CD14-positive monocyte (primary cell): ENCODE data around the gene PPIE. TPM values are rescaled to one million over a fixed set of nuclear protein-coding genes. Genes with fewer than 3 reads are reported as not detected.

Source experiments
- DNase-seq, 3 donors: peaks; one replicate each; pipeline ENCODE4 v3.0.0-alpha.2; 2011 to 2022
- H2AFZ ChIP-seq: 2 replicates; pipeline ENCODE4 v1.6.0; 2012; ENCODE audit warnings: mild to moderate bottlenecking, low read depth, low read length, inconsistent platforms; ENCODE audit not compliant: insufficient read depth, poor library complexity, severe bottlenecking
- H3K27ac ChIP-seq, 2 donors: 1 replicate in 1 of 2; 2 replicates in 1 of 2; pipeline ENCODE4 v1.5.1; 2012 to 2013; ENCODE audit warnings: low read length in 2 of 2, control low read depth in 1 of 2, inconsistent platforms in 1 of 2, low read depth in 1 of 2, mild to moderate bottlenecking in 1 of 2
- H3K27me3 ChIP-seq, 2 donors: one replicate each; pipeline versions ENCODE4 v1.6.0 to v1.6.1; 2011 to 2013; ENCODE audit warnings: low read length in 2 of 2; ENCODE audit not compliant: control insufficient read depth in 2 of 2, insufficient read depth in 2 of 2
- H3K36me3 ChIP-seq, 2 donors: replicated peaks in 1 of 2; 1 replicate in 1 of 2; 2 replicates in 1 of 2; pipeline versions ENCODE4 v1.5.1 to v1.6.1; 2012 to 2013; ENCODE audit warnings: low read length in 2 of 2, control low read depth in 1 of 2, inconsistent platforms in 1 of 2, mild to moderate bottlenecking in 1 of 2; ENCODE audit not compliant: insufficient read depth in 2 of 2, control insufficient read depth in 1 of 2
- H3K4me1 ChIP-seq, 2 donors: 1 replicate in 1 of 2; 2 replicates in 1 of 2; pipeline versions ENCODE4 v1.5.1 to v1.6.1; 2012 to 2013; ENCODE audit warnings: low read length in 2 of 2, control low read depth in 1 of 2, inconsistent platforms in 1 of 2, mild to moderate bottlenecking in 1 of 2, moderate library complexity in 1 of 2; ENCODE audit not compliant: insufficient read depth in 2 of 2, control insufficient read depth in 1 of 2
- H3K4me2 ChIP-seq: replicated peaks from 2 replicates; pipeline ENCODE3; 2012; ENCODE audit warnings: low read length, moderate library complexity, mild to moderate bottlenecking; ENCODE audit not compliant: poor library complexity, severe bottlenecking; ENCODE audit errors: extremely low read depth
- H3K4me3 ChIP-seq, 3 experiments: fragments of 200-600 bp in 1 of 3; sonication (generic) in 1 of 3; replicated peaks in 1 of 3; 1 replicate in 2 of 3; 2 replicates in 1 of 3; pipeline ENCODE4 v1.5.1; 2011 to 2013; ENCODE audit warnings: low read length in 3 of 3, mild to moderate bottlenecking in 3 of 3, control low read depth in 2 of 3, low read depth in 2 of 3, inconsistent platforms in 1 of 3, moderate library complexity in 1 of 3
- H3K79me2 ChIP-seq: 2 replicates; pipeline ENCODE4 v1.6.0; 2012; ENCODE audit warnings: mild to moderate bottlenecking, control low read depth, inconsistent platforms, low read length, moderate library complexity; ENCODE audit not compliant: insufficient read depth
- H3K9ac ChIP-seq: 2 replicates; pipeline ENCODE4 v1.6.0; 2017; ENCODE audit warnings: low read length, mild to moderate bottlenecking; ENCODE audit not compliant: insufficient read depth, poor library complexity, severe bottlenecking
- H3K9me3 ChIP-seq, 2 donors: replicated peaks in 1 of 2; 1 replicate in 1 of 2; 2 replicates in 1 of 2; pipeline versions ENCODE4 v1.5.1 to v1.6.1; 2012 to 2013; ENCODE audit warnings: low read length in 2 of 2, control low read depth in 1 of 2; ENCODE audit not compliant: control insufficient read depth in 1 of 2, insufficient read depth in 1 of 2
- H4K20me1 ChIP-seq: 2 replicates; pipeline ENCODE4 v1.6.0; 2012; ENCODE audit warnings: mild to moderate bottlenecking, low read length, control low read depth, moderate library complexity; ENCODE audit not compliant: insufficient read depth
- H3K27ac Mint-ChIP-seq, 7 donors: one replicate each; pipeline ENCODE4 v1.8.0; 2020; ENCODE audit warnings: mild to moderate bottlenecking in 7 of 7, mixed read lengths in 7 of 7, moderate library complexity in 6 of 7, inconsistent platforms in 2 of 7
- H3K27me3 Mint-ChIP-seq, 3 donors: one replicate each; pipeline ENCODE4 v1.8.0; 2021 to 2022; ENCODE audit warnings: low read depth in 3 of 3, mild to moderate bottlenecking in 3 of 3, mixed read lengths in 3 of 3, moderate library complexity in 3 of 3, inconsistent platforms in 1 of 3
- H3K36me3 Mint-ChIP-seq, 2 donors: one replicate each; pipeline ENCODE4 v1.8.0; 2020; ENCODE audit warnings: mixed read lengths in 2 of 2, inconsistent platforms in 1 of 2, mild to moderate bottlenecking in 1 of 2
- H3K4me1 Mint-ChIP-seq: one replicate; pipeline ENCODE4 v1.8.0; 2020; ENCODE audit warnings: mild to moderate bottlenecking, mixed read lengths
- H3K4me3 Mint-ChIP-seq, 2 donors: one replicate each; pipeline ENCODE4 v1.8.0; 2020; ENCODE audit warnings: mild to moderate bottlenecking in 2 of 2, mixed read lengths in 2 of 2, moderate library complexity in 1 of 2
- H3K9me3 Mint-ChIP-seq, 7 donors: one replicate each; pipeline ENCODE4 v1.8.0; 2020 to 2022; ENCODE audit warnings: mixed read lengths in 7 of 7, mild to moderate bottlenecking in 6 of 7, moderate library complexity in 6 of 7, inconsistent platforms in 2 of 7
- WGBS: methylation state at CpG from one replicate; pipeline ENCODE4 v1.1.5; 2013; ENCODE audit warnings: missing lambda C conversion rate; ENCODE audit not compliant: insufficient coverage; 5-methylcytosine and 5-hydroxymethylcytosine counted together
- intact Hi-C, 2 donors: fragments of 100-400 bp; cut with micrococcal nuclease; formaldehyde crosslinking; loops; one replicate each; pipeline versions ENCODE4 v1.15.0 to v1.15.1; 2023
- polyA plus RNA-seq, 3 donors: library from polyadenylated mRNA; depleted of rRNA in 1 of 3; unstranded in 2 of 3; stranded (reverse) in 1 of 3; fragments of 300-500 nt in 2 of 3; fragments of >200 nt in 1 of 3; fragmentation: Illumina TruSeq in 2 of 3; gene quantifications; 1 replicate in 2 of 3; 2 replicates in 1 of 3; pipeline ENCODE4 v1.2.3, GENCODE V29; 2012 to 2021
- small RNA-seq: library from RNA; depleted of rRNA; stranded (forward); fragments of <200 nt; gene quantifications from one replicate; pipeline ENCODE3, GENCODE V24; 2012; ENCODE audit warnings: low read depth; ENCODE audit not compliant: insufficient read length
- TF ChIP-seq, protein P1 (sequence below): fragments of 200-600 bp; IDR thresholded peaks from one replicate; pipeline ENCODE4 v1.8.0; 2022; ENCODE audit warnings: antibody characterized with exemption, mild to moderate bottlenecking

PPIE gene
- polyA plus RNA-seq, 3 donors, result 48.8 to 55.9 (median 48.9) TPM

DNA sequence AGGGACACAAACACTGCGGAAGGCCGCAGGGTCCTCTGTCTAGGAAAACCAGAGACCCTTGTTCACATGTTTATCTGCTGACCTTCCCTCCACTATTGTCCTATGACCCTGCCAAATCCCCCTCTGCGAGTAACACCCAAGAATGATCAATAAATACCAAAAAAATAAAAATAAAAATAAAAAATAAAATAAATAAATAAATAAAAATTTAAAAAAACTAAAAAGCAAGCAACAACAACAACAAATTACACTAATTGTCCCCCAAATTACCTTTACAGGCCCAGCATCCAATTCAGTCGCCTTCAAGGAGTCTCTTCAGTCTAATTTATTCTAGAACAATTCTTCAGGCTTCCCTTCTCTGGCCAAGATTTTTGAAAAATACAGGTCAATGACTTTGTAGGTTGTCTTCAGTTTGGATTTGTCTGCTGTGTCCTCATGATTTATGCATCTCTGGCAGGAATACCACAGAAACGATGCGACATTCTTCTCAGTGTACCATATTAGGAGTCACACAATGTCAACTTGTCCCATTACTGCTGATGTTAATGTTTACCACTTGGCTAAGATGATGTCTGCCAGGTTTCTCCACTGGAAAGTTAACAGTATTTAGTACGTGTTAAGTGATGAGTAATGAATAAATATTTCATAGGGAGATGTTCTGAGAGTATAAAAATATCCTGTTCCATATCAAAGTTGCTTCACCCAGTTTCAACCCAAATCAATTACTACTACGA lies 70.3 kb downstream of the PPIE start:
- H3K36me3 ChIP-seq, result peaks cover 0 to 2% of the 10 kb centered on the region in 2 donors
- H4K20me1 ChIP-seq, result no peaks in the 10 kb centered on the region
- H3K4me3 ChIP-seq, result no peak overlapping the region
- Mint-ChIP-seq H3K36me3 (peaks cover 11 to 14% of the 10 kb centered on the region in 2 donors), H3K27me3 (peaks cover 0 to 1% (median 0%) of the 10 kb centered on the region in 3 donors), H3K9me3 (peaks cover 2 to 9% (median 4%) of the 10 kb centered on the region in 7 donors), H3K4me1 (peaks cover 12% of the 10 kb centered on the region), H3K27ac (no peak overlapping the region), H3K4me3 (no peak overlapping the region)
- no peak for DNase-seq
- TF ChIP-seq, protein P1, sequence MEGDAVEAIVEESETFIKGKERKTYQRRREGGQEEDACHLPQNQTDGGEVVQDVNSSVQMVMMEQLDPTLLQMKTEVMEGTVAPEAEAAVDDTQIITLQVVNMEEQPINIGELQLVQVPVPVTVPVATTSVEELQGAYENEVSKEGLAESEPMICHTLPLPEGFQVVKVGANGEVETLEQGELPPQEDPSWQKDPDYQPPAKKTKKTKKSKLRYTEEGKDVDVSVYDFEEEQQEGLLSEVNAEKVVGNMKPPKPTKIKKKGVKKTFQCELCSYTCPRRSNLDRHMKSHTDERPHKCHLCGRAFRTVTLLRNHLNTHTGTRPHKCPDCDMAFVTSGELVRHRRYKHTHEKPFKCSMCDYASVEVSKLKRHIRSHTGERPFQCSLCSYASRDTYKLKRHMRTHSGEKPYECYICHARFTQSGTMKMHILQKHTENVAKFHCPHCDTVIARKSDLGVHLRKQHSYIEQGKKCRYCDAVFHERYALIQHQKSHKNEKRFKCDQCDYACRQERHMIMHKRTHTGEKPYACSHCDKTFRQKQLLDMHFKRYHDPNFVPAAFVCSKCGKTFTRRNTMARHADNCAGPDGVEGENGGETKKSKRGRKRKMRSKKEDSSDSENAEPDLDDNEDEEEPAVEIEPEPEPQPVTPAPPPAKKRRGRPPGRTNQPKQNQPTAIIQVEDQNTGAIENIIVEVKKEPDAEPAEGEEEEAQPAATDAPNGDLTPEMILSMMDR, result no peak
- intact Hi-C loops, result no loop called here
- H3K79me2 ChIP-seq, result no peaks in the 10 kb centered on the region
- no peak overlapping the region for H3K27ac ChIP-seq
- H2AFZ ChIP-seq, result no peak overlapping the region
- no peak overlapping the region for H3K4me2 ChIP-seq
- 100% methylated on average over 1 of the region's 8 CpGs for WGBS
- no peaks in the 10 kb centered on the region for H3K27me3 ChIP-seq
- no peak overlapping the region for H3K9ac ChIP-seq
- H3K9me3 ChIP-seq, result no peaks in the 10 kb centered on the region
- peaks cover 5 to 7% of the 10 kb centered on the region in 2 donors for H3K4me1 ChIP-seq

DNA sequence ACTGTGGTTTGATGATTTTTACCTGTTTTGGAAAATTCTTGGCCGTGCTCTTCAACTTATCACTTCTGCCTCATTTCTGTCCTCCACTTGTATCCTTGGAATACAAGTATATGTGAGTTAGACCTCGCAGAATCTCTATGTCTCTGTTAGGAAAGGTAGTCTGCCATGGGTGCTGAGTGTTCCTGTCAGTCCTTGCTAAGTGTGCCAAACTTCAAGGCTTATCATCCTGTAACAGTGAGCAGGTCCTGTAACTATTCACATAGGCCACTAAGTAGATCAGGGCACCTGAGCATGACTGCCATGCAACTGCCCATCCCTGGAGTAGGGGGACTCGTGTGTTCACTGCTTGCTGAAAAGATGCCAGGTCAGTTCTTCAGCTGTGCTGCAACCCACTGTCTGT lies 74.2 kb downstream of the PPIE start:
- peaks cover 0 to 2% (median 0%) of the 10 kb centered on the region in 3 donors for H3K27me3 Mint-ChIP-seq
- no peak overlapping the region for H3K27ac ChIP-seq
- TF ChIP-seq, protein P1, result no peak
- peak overlapping the region in 1 of 7 donors; percentile 30 for H3K27ac Mint-ChIP-seq
- no peak overlapping the region for H3K4me2 ChIP-seq
- no peaks in the 10 kb centered on the region for H3K27me3 ChIP-seq
- peaks cover 4 to 11% of the 10 kb centered on the region in 2 donors for H3K36me3 Mint-ChIP-seq
- peaks cover 21 to 23% of the 10 kb centered on the region in 2 donors for H3K4me1 ChIP-seq
- H3K4me3 Mint-ChIP-seq, result no peak overlapping the region
- no CpG with 5 or more reads among the region's 3 CpGs for whole genome bisulfite sequencing
- H4K20me1 ChIP-seq, result no peaks in the 10 kb centered on the region
- no peak overlapping the region for H3K4me3 ChIP-seq
- H3K79me2 ChIP-seq, result no peaks in the 10 kb centered on the region
- H3K9me3 Mint-ChIP-seq, result peaks cover 0 to 4% (median 0%) of the 10 kb centered on the region in 7 donors
- H3K9me3 ChIP-seq, result no peaks in the 10 kb centered on the region
- no peak overlapping the region for H2AFZ ChIP-seq
- H3K36me3 ChIP-seq, result peaks cover 0 to 2% of the 10 kb centered on the region in 2 donors
- no peak for DNase-seq
- peaks cover 20% of the 10 kb centered on the region for H3K4me1 Mint-ChIP-seq
- intact Hi-C loops, result no loop called here
- H3K9ac ChIP-seq, result no peak overlapping the region

Small RNAs within 50 kb of the gene (small RNA-seq; reads per million reads assigned to genes)
- gene AL033527.1 (not detected), gene RNU7-121P (not detected)

Other genes starting within 250 kb of the PPIE start
- gene BMP8A, start 247.2 kb upstream of the PPIE start, polyA plus RNA-seq, result not detected
- gene PABPC4, start 162.1 kb upstream of the PPIE start, polyA plus RNA-seq, result 100 to 1,000 TPM in 1 of 3 donors, 10 to 100 TPM in 2; 11.5 to 181 (median 15.5) TPM
- under 1 TPM; 0.04 to 0.15 (median 0.15) TPM for gene HEYL, start 99.2 kb upstream of the PPIE start, polyA plus RNA-seq
- gene NT5C1A, start 66.8 kb upstream of the PPIE start, polyA plus RNA-seq, result not detected
- gene HPCAL4, start 47.4 kb upstream of the PPIE start, polyA plus RNA-seq, result under 1 TPM in 2 of 3 donors, not detected in 1; 0.03 to 0.05 TPM
- gene OXCT2, start 32.5 kb downstream of the PPIE start, polyA plus RNA-seq, result 1 to 10 TPM in 1 of 3 donors, under 1 TPM in 2; 0.16 to 1.4 (median 0.38) TPM
- gene BMP8B, start 50.0 kb downstream of the PPIE start, polyA plus RNA-seq, result 1 to 10 TPM in 1 of 3 donors, under 1 TPM in 2; 0.14 to 1.3 (median 0.24) TPM
- gene TRIT1, start 144.6 kb downstream of the PPIE start, polyA plus RNA-seq, result 10 to 100 TPM; 14.5 to 15.8 (median 15.0) TPM
- gene MYCL, start 163.0 kb downstream of the PPIE start, polyA plus RNA-seq, result 10 to 100 TPM; 24.8 to 84.0 (median 74.7) TPM
- gene MFSD2A, start 216.3 kb downstream of the PPIE start, polyA plus RNA-seq, result 10 to 100 TPM in 1 of 3 donors, 1 to 10 TPM in 2; 6.8 to 17.9 (median 7.9) TPM